ENCODE measurements around the gene TEX14. TPM values are rescaled to one million over a fixed set of nuclear protein-coding genes. Genes with fewer than 3 reads are reported as not detected.

Gene TEX14
- total and polyA plus RNA-seq, 2 donors (not counting 3 experiments of a cell fraction or from before 2014, with no cell fraction given) = 0.10 TPM; not detected in 1

DNA sequence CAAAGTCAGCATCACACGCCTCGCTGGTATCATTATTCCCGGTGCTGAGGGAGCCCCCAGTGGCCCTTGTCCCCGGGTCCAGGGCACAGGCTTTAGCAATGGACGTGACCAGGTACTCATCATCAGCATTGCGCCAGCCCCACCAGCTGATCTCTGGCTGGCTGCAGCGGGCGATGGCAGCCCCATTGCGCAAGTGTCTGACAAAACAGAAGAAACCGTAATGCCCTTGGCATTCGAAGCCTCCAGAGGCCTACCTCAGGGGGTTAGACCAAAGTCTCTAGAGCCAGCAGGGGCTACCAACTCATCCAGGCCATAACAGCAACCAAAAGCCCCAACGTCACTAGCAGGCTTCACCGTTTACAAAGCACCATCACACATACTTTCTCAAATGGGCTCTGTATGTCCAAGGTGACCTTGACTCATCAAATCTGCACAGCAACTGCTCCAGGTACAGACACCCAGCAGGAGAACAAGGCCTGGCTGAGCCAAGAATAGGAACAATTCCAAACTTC lies 184.7 kb downstream of the TEX14 start:
- H3K4me1 ChIP-seq (ENCODE audit: control insufficient read depth, extremely low read depth, insufficient read depth, low read length) = no peaks in the 10 kb centered on the region
- H3K9me3 ChIP-seq (replicated peaks; ENCODE audit: control insufficient read depth, insufficient read depth, low read length) = no peaks in the 10 kb centered on the region
- peaks cover 10 to 62% of the 10 kb centered on the region in 2 experiments for H3K36me3 ChIP-seq (ENCODE audit: control insufficient read depth in 2 of 2, extremely low read depth in 1 of 2, insufficient read depth in 2 of 2, low read length in 2 of 2)
- H3K79me2 ChIP-seq (ENCODE audit: control insufficient read depth, insufficient read depth, low read length) = no peaks in the 10 kb centered on the region
- dilution Hi-C loops (cut with MboI; ENCODE audit: extremely low pct_ligation_motif_present, low sequenced_read_pairs) = no loop called here
- ChIA-PET CTCF (no interaction called here), POLR2A (no interaction called here)
- H3K9me1 ChIP-seq (replicated peaks; ENCODE audit: control insufficient read depth, extremely low read depth, insufficient read depth, low read length) = no peaks in the 10 kb centered on the region
- no peak overlapping the region for H3K27ac ChIP-seq (ENCODE audit: insufficient read depth, low read depth, low read length)
- no TSS peak for BruUV-seq (replicated peaks)
- no peak for DNase-seq (ENCODE audit: low read depth, low spot score)
- intact Hi-C loops (cut with micrococcal nuclease) = no loop called here
- no peak overlapping the region for H3K4me2 ChIP-seq (ENCODE audit: insufficient read depth, low read length)
- no peak overlapping the region for H3K4me3 ChIP-seq (replicated peaks in 1 of 3; ENCODE audit: insufficient read depth in 1 of 3, low read depth in 1 of 3, low read length in 3 of 3)
- no peaks in the 10 kb centered on the region for H3K27me3 ChIP-seq (ENCODE audit: control insufficient read depth in 2 of 2, insufficient read depth in 2 of 2, low read length in 2 of 2)
- H3K9ac ChIP-seq (replicated peaks; ENCODE audit: extremely low read depth, insufficient read depth, low read length) = no peak overlapping the region
- no peak for FAIRE-seq
- TF ChIP-seq POLR2AphosphoS5 (IDR thresholded peaks at IDR 0.05; ENCODE audit: insufficient read depth, low read depth, low read length) (no peak), EZH2 (IDR thresholded peaks at IDR 0.05; ENCODE audit: borderline replicate concordance, low read depth, low read length, severe bottlenecking) (no peak), MYC (IDR thresholded peaks at IDR 0.05; ENCODE audit: low read depth, low read length) (no peak)
- H2AFZ ChIP-seq (ENCODE audit: low read depth, low read length) = no peak overlapping the region
- H4K20me1 ChIP-seq (replicated peaks; ENCODE audit: control insufficient read depth, extremely low read depth, insufficient read depth, low read length) = no peaks in the 10 kb centered on the region

Small RNA genes lying within 50 kb of the gene (small RNA-seq; reads per million reads assigned to genes)
- gene AC011195.1 (ENCODE audit: insufficient read depth, insufficient read length, low read depth, low replicate concordance) (not detected), gene RF00012 (ENCODE audit: insufficient read depth, insufficient read length, low read depth, low replicate concordance) (not detected), gene RNU1-108P (ENCODE audit: insufficient read depth, insufficient read length, low read depth, low replicate concordance) (not detected), gene RNU1-52P (ENCODE audit: insufficient read depth, insufficient read length, low read depth, low replicate concordance) (not detected), gene RNU1-85P (ENCODE audit: insufficient read depth, insufficient read length, low read depth, low replicate concordance) (4.6 reads per million, percentile 34 among the genes with 10 or more reads in this experiment)

Other genes with a start within 250 kb of the TEX14 start
- gene HSF5, start 203.6 kb downstream of the TEX14 start, total RNA-seq = 0.07 TPM in 1 of 2 replicates, not detected in the other
- gene HSF5, start 203.6 kb downstream of the TEX14 start, polyA plus RNA-seq = 0.02 and 0.03 TPM in 2 replicates
- gene MTMR4, start 177.4 kb downstream of the TEX14 start, total RNA-seq = 38.3 and 41.0 TPM in 2 replicates
- 16.2 and 25.1 TPM in 2 replicates for gene MTMR4, start 177.4 kb downstream of the TEX14 start, polyA plus RNA-seq
- 38.9 and 50.5 TPM in 2 replicates for gene RAD51C, start 557 bp upstream of the TEX14 start, total RNA-seq
- gene RAD51C, start 557 bp upstream of the TEX14 start, polyA plus RNA-seq = 20.8 and 24.8 TPM in 2 replicates
- gene PPM1E, start 63.8 kb upstream of the TEX14 start, total RNA-seq = not detected in 2 replicates
- gene PPM1E, start 63.8 kb upstream of the TEX14 start, polyA plus RNA-seq = 0.01 and 0.02 TPM in 2 replicates

Measured in endothelial cell of umbilical vein (primary cell).